CD4-positive, alpha-beta T cell treated with Interleukin-10 for 1 hour (primary cell): ENCODE data around the gene PTPRU.
A peak's percentile ranks its signal among the peaks of the same experiment; 100 is the strongest.
"Not testable (repeated sequence)": the region's sequence is repeated elsewhere in the genome, so short reads cannot be mapped to it uniquely, and the experiment has no call there.

ENCODE experiments used
- DNase-seq: peaks from one replicate; pipeline ENCODE4 v3.0.0-alpha.2; 2020

The PTPRU gene

GRCh38 chr1:29235955-29236711, at the start of gene PTPRU:
Gene PTPRU, plus strand, starts transcription at chr1:29236522. Its CDS starts 123 bp downstream, at chr1:29236645.
- DNase-seq, result peak; percentile 79

GRCh38 chr1:29186707-29187106, 49.6 kb upstream of the PTPRU start:
- DNase-seq, result no peak

- DNase-seq, result no peak
Observed at GRCh38 chr1:29190718-29191117, 45.6 kb upstream of the PTPRU start.

GRCh38 chr1:29193879-29194455, 42.4 kb upstream of the PTPRU start:
- no peak for DNase-seq

- DNase-seq, result no peak
Observed at GRCh38 chr1:29195881-29196291, 40.4 kb upstream of the PTPRU start.

- no peak for DNase-seq
Observed at GRCh38 chr1:29196863-29197589, 39.3 kb upstream of the PTPRU start.

- peak; percentile 54 for DNase-seq
Observed at GRCh38 chr1:29197590-29197924, 38.8 kb upstream of the PTPRU start.

GRCh38 chr1:29197993-29198392, 38.3 kb upstream of the PTPRU start:
- no peak for DNase-seq

- DNase-seq, result no peak
Observed at GRCh38 chr1:29200906-29201594, 35.3 kb upstream of the PTPRU start.

- DNase-seq, result no peak
Observed at GRCh38 chr1:29201595-29202051, 34.7 kb upstream of the PTPRU start.

GRCh38 chr1:29202053-29202452, 34.3 kb upstream of the PTPRU start:
- no peak for DNase-seq

GRCh38 chr1:29202584-29203340, 33.6 kb upstream of the PTPRU start:
- DNase-seq, result peak; percentile 85

GRCh38 chr1:29208442-29208841, 27.9 kb upstream of the PTPRU start:
- DNase-seq, result no peak

- DNase-seq, result no peak
Observed at GRCh38 chr1:29209173-29209572, 27.1 kb upstream of the PTPRU start.

- no peak for DNase-seq
Observed at GRCh38 chr1:29210278-29211085, 25.8 kb upstream of the PTPRU start.

- no peak for DNase-seq
Observed at GRCh38 chr1:29211086-29212030, 25.0 kb upstream of the PTPRU start.

- DNase-seq, result no peak
Observed at GRCh38 chr1:29213055-29213454, 23.3 kb upstream of the PTPRU start.

- DNase-seq, result no peak
Observed at GRCh38 chr1:29217633-29218032, 18.7 kb upstream of the PTPRU start.

GRCh38 chr1:29218223-29218622, 18.1 kb upstream of the PTPRU start:
- no peak for DNase-seq

- DNase-seq, result no peak
Observed at GRCh38 chr1:29221296-29221695, 15.0 kb upstream of the PTPRU start.

GRCh38 chr1:29222260-29222659, 14.1 kb upstream of the PTPRU start:
- DNase-seq, result not testable (repeated sequence)
